ENCODE results near the gene CYB5R4. TPM values are rescaled to one million over a fixed set of nuclear protein-coding genes. Genes with fewer than 3 reads are reported as not detected.

CYB5R4 gene
- total RNA-seq, result 2.3 and 4.3 TPM in 2 replicates
- 9.9 and 10.6 TPM in 2 replicates for polyA plus RNA-seq
- polyA plus RNA-seq (2012), result 8.7 and 8.9 TPM in 2 replicates
- 0.27 and 0.30 TPM in 2 replicates for polyA minus RNA-seq (ENCODE audit: low replicate concordance)

GRCh38 chr6:83859410-83860358, at the start of gene CYB5R4:
TSS of gene CYB5R4 (plus strand) at chr6:83859689. CDS start at chr6:83859783, 94 bp downstream.
- peak; percentile 94 to 97 for DNase-seq (ENCODE audit: low read depth in 2 of 2)
- no peaks in the 10 kb centered on the region for H3K36me3 ChIP-seq (ENCODE audit: control insufficient read depth, insufficient read depth, low read length)
- peak within 1 kb of the TSS; percentile 59 for H3K9ac ChIP-seq (ENCODE audit: insufficient read depth, low read length)
- H3K79me2 ChIP-seq (ENCODE audit: control insufficient read depth, insufficient read depth, low read length), result peaks cover 8% of the 10 kb centered on the region
- peak within 1 kb of the TSS; percentile 66 for H3K27ac ChIP-seq (ENCODE audit: insufficient read depth, low read length)
- peak within 1 kb of the TSS; percentile 39 to 85 (median 76) for H3K4me3 ChIP-seq (replicated peaks in 1 of 4; ENCODE audit: control extremely low read depth in 1 of 4, insufficient read depth in 1 of 4, low read depth in 3 of 4, low read length in 4 of 4)
- no peaks in the 10 kb centered on the region for H4K20me1 ChIP-seq (ENCODE audit: control insufficient read depth, extremely low read depth, insufficient read depth, low read length)
- TF ChIP-seq CTCF (conservative IDR thresholded peaks at IDR 0.05 in 1 of 2, IDR thresholded peaks at IDR 0.05 in 1 of 2; ENCODE audit: low read depth in 1 of 2, low read length in 2 of 2) (peak; percentile 48 to 56), EZH2 (IDR thresholded peaks at IDR 0.05; ENCODE audit: low read length, missing control alignments) (no peak)
- peak within 1 kb of the TSS; percentile 85 for H2AFZ ChIP-seq (ENCODE audit: low read length)
- H3K4me2 ChIP-seq (ENCODE audit: extremely low read depth, insufficient read depth, low read length), result peak within 1 kb of the TSS; percentile 80
- H3K27me3 ChIP-seq (ENCODE audit: control insufficient read depth, insufficient read depth, low read length), result peaks cover 2% of the 10 kb centered on the region
- H3K4me1 ChIP-seq (ENCODE audit: control insufficient read depth, extremely low read depth, insufficient read depth, low read length), result no peaks in the 10 kb centered on the region
- H3K9me3 ChIP-seq (ENCODE audit: control insufficient read depth, insufficient read depth, low read depth, low read length), result no peaks in the 10 kb centered on the region

- no peaks in the 10 kb centered on the region for H3K4me1 ChIP-seq (ENCODE audit: control insufficient read depth, extremely low read depth, insufficient read depth, low read length)
- no peaks in the 10 kb centered on the region for H4K20me1 ChIP-seq (ENCODE audit: control insufficient read depth, extremely low read depth, insufficient read depth, low read length)
- no peak overlapping the region for H2AFZ ChIP-seq (ENCODE audit: low read length)
- no peaks in the 10 kb centered on the region for H3K9me3 ChIP-seq (ENCODE audit: control insufficient read depth, insufficient read depth, low read depth, low read length)
- no peaks in the 10 kb centered on the region for H3K79me2 ChIP-seq (ENCODE audit: control insufficient read depth, insufficient read depth, low read length)
- H3K9ac ChIP-seq (ENCODE audit: insufficient read depth, low read length), result no peak overlapping the region
- no peak overlapping the region for H3K4me3 ChIP-seq (replicated peaks in 1 of 4; ENCODE audit: control extremely low read depth in 1 of 4, insufficient read depth in 1 of 4, low read depth in 3 of 4, low read length in 4 of 4)
- DNase-seq (ENCODE audit: low read depth in 2 of 2), result no peak
- no peak overlapping the region for H3K27ac ChIP-seq (ENCODE audit: insufficient read depth, low read length)
- H3K4me2 ChIP-seq (ENCODE audit: extremely low read depth, insufficient read depth, low read length), result no peak overlapping the region
- H3K27me3 ChIP-seq (ENCODE audit: control insufficient read depth, insufficient read depth, low read length), result no peaks in the 10 kb centered on the region
- no peak for TF ChIP-seq EZH2 (IDR thresholded peaks at IDR 0.05; ENCODE audit: low read length, missing control alignments)
- no peak for TF ChIP-seq CTCF (conservative IDR thresholded peaks at IDR 0.05 in 1 of 2, IDR thresholded peaks at IDR 0.05 in 1 of 2; ENCODE audit: low read depth in 1 of 2, low read length in 2 of 2)
- H3K36me3 ChIP-seq (ENCODE audit: control insufficient read depth, insufficient read depth, low read length), result no peaks in the 10 kb centered on the region
Observed at GRCh38 chr6:83812595-83812994, 46.9 kb upstream of the CYB5R4 start.

- H3K27ac ChIP-seq (ENCODE audit: insufficient read depth, low read length), result no peak overlapping the region
- H3K9ac ChIP-seq (ENCODE audit: insufficient read depth, low read length), result no peak overlapping the region
Observed at GRCh38 chr6:83815631-83816272, 43.7 kb upstream of the CYB5R4 start.

More at GRCh38 chr6:83815631-83816272, 43.7 kb upstream of the CYB5R4 start:
- no peak overlapping the region for H2AFZ ChIP-seq (ENCODE audit: low read length)
- peak in 1 of 2 donors; percentile 22 for DNase-seq (ENCODE audit: low read depth in 2 of 2)
- TF ChIP-seq CTCF (conservative IDR thresholded peaks at IDR 0.05 in 1 of 2, IDR thresholded peaks at IDR 0.05 in 1 of 2; ENCODE audit: low read depth in 1 of 2, low read length in 2 of 2) (no peak), EZH2 (IDR thresholded peaks at IDR 0.05; ENCODE audit: low read length, missing control alignments) (no peak)
- H4K20me1 ChIP-seq (ENCODE audit: control insufficient read depth, extremely low read depth, insufficient read depth, low read length), result no peaks in the 10 kb centered on the region
- no peaks in the 10 kb centered on the region for H3K27me3 ChIP-seq (ENCODE audit: control insufficient read depth, insufficient read depth, low read length)
- no peaks in the 10 kb centered on the region for H3K4me1 ChIP-seq (ENCODE audit: control insufficient read depth, extremely low read depth, insufficient read depth, low read length)
- H3K4me2 ChIP-seq (ENCODE audit: extremely low read depth, insufficient read depth, low read length), result no peak overlapping the region
- no peak overlapping the region for H3K4me3 ChIP-seq (replicated peaks in 1 of 4; ENCODE audit: control extremely low read depth in 1 of 4, insufficient read depth in 1 of 4, low read depth in 3 of 4, low read length in 4 of 4)
- no peaks in the 10 kb centered on the region for H3K79me2 ChIP-seq (ENCODE audit: control insufficient read depth, insufficient read depth, low read length)
- H3K9me3 ChIP-seq (ENCODE audit: control insufficient read depth, insufficient read depth, low read depth, low read length), result no peaks in the 10 kb centered on the region
- no peaks in the 10 kb centered on the region for H3K36me3 ChIP-seq (ENCODE audit: control insufficient read depth, insufficient read depth, low read length)

Data from fibroblast of lung (primary cell).